ENCODE results near the gene KLHL6. TPM values are rescaled to one million over a fixed set of nuclear protein-coding genes. Genes with fewer than 3 reads are reported as not detected.

KLHL6 gene
- total and polyA plus RNA-seq, 2 of the 13 experiments (the other 11 are each of a cell fraction or from before 2014, with no cell fraction given): not detected

- H3K4me3 ChIP-seq (replicated peaks in 1 of 3; ENCODE audit: insufficient read depth in 1 of 3, low read depth in 2 of 3, low read length in 3 of 3): no peak overlapping the region
- H3K27me3 ChIP-seq (ENCODE audit: control insufficient read depth in 1 of 2, insufficient read depth in 2 of 2, low read length in 2 of 2): no peaks in the 10 kb centered on the region; a peak in 1 of 5 replicates
- in situ Hi-C loops (cut with HindIII; ENCODE audit: extremely low pct_ligation_motif_present, low pct_unique_long_range_greater_than_20kb) (no loop called here), intact Hi-C loops (cut with micrococcal nuclease; ENCODE audit: unreplicated experiment) (no loop called here)
- H4K20me1 ChIP-seq (ENCODE audit: insufficient read depth, low read length): no peaks in the 10 kb centered on the region
- H3K4me1 ChIP-seq (ENCODE audit: insufficient read depth, low read length): peaks cover 26% of the 10 kb centered on the region
- H3K9me3 ChIP-seq (ENCODE audit: low read length): no peaks in the 10 kb centered on the region
- H3K4me2 ChIP-seq (ENCODE audit: low read depth, low read length): no peak overlapping the region
- H3K36me3 ChIP-seq (replicated peaks in 1 of 2; ENCODE audit: control insufficient read depth in 1 of 2, insufficient read depth in 2 of 2, low read length in 2 of 2): no peaks in the 10 kb centered on the region
- TF ChIP-seq AGO2 (optimal IDR thresholded peaks at IDR 0.05; ENCODE audit: low read depth, low read length) (no peak), PHF20 (CRISPR knock-in tag; IDR thresholded peaks at IDR 0.05) (no peak), PHB2 (IDR thresholded peaks at IDR 0.05; ENCODE audit: partially characterized antibody) (no peak), NR2C2 (CRISPR knock-in tag; IDR thresholded peaks at IDR 0.05; ENCODE audit: borderline replicate concordance) (no peak), ZNF879 (CRISPR knock-in tag; IDR thresholded peaks at IDR 0.05) (no peak), RNF2 (conservative IDR thresholded peaks at IDR 0.05; ENCODE audit: low read depth) (no peak), EEA1 (CRISPR knock-in tag; IDR thresholded peaks at IDR 0.05; ENCODE audit: borderline replicate concordance) (no peak), ZNF264 (CRISPR knock-in tag; IDR thresholded peaks at IDR 0.05) (no peak), POLR2AphosphoS5 (IDR thresholded peaks at IDR 0.05; ENCODE audit: low read depth, low read length) (no peak), THAP11 (CRISPR knock-in tag; IDR thresholded peaks at IDR 0.05) (no peak), PREB (CRISPR knock-in tag; IDR thresholded peaks at IDR 0.05) (no peak)
- ChIA-PET CTCF (ENCODE audit: low intra/inter-chr PET ratio, low total read pairs) (no interaction called here), POLR2A (no interaction called here)
- no peak overlapping the region for H2AFZ ChIP-seq (ENCODE audit: low read length)
- H3K27ac ChIP-seq (ENCODE audit: extremely low read length, insufficient read depth, low read length): no peak overlapping the region
- H3K9ac ChIP-seq (ENCODE audit: insufficient read depth, low read depth, low read length): no peak overlapping the region
- BruUV-seq (replicated peaks): no TSS peak
- 50% methylated on average over 1 of the region's 4 CpGs for WGBS (ENCODE audit: low lambda C conversion rate)
- ATAC-seq (no peak), FAIRE-seq (no peak), DNase-seq (ENCODE audit: low spot score) (no peak)
- no peaks in the 10 kb centered on the region for H3K79me2 ChIP-seq (ENCODE audit: insufficient read depth, low read length)
Measured at GRCh38 chr3:183500319-183500718, 55.2 kb downstream of the KLHL6 start.

All from HepG2 (cell line).